ENCODE measurements around the gene INPP4A. TPM values are rescaled to one million over a fixed set of nuclear protein-coding genes. Genes with fewer than 3 reads are reported as not detected.

INPP4A gene
- total and polyA plus RNA-seq, 9 of the 15 experiments (the other 6 are each of a cell fraction or from before 2014, with no cell fraction given) = 1.8 to 15.7 (median 8.3) TPM

DNA sequence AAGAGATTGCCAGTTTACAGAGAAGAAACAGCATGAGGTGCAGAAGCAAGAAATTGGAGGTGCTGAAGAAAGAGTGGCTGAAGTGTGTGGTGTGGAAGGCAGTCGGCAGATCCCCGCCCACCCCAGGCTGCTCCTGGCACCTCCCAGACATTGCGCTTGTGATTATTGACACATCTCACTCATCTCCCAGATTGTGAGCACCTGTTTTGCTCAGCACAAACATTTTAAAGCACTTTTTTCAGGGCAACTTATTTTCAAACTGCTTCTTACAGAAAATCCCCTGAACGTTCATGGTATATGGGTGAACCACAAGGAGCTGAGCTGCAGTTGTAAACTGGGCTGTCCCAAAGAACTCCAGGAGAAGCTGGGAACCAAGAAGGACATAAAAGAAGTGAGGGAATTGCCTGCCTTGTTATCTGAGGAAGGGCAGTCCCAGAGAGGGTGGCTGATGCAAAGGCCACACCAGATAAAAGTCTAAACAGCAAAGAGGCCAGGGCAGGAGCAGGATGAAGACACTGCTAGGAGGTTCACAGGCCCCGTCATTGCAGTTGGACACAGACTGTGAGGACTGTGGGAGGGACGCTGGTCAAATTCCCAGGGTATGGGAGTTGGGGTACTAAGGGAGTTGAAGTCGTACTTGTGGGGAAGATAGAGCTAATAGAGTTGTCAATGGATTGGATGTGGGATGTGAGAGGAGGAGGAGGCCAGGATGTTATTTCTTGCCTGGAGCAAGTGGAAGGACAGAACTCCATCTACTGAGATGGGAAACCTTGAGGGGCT, 65.1 kb downstream of the INPP4A start:
- peaks cover 54 to 67% of the 10 kb centered on the region in 2 experiments for H3K4me1 ChIP-seq (replicated peaks in 1 of 2; ENCODE audit: control insufficient read depth in 2 of 2, insufficient read depth in 2 of 2, low read length in 2 of 2)
- H3K4me3 ChIP-seq = no peak overlapping the region
- ChIA-PET CTCF (ENCODE audit: low intra/inter-chr PET ratio) (no interaction called here), POLR2A (interaction anchor here (1.0 to 1.4 kb wide), 2 partner anchors 21 to 45 kb away, joined by 3 to 4 read pairs; no protein-coding TSS in a partner anchor)
- H3K36me3 ChIP-seq (ENCODE audit: control insufficient read depth, insufficient read depth, low read length) = peaks cover 5% of the 10 kb centered on the region; the same call in 2 of the 3 replicates
- peak overlapping the region; percentile 45 to 73; a peak in 2 of 4 replicates for H3K9ac ChIP-seq (ENCODE audit: insufficient read depth in 1 of 2, low read depth in 2 of 2, low read length in 2 of 2)
- peak overlapping the region; percentile 56 for H2AFZ ChIP-seq (ENCODE audit: low read depth, low read length)
- peaks cover 27% of the 10 kb centered on the region; the same call in 2 of the 3 replicates for H3K79me2 ChIP-seq (ENCODE audit: control insufficient read depth, insufficient read depth, low read length)
- peaks cover 6% of the 10 kb centered on the region for H3K9me1 ChIP-seq (ENCODE audit: control insufficient read depth, insufficient read depth, low read length)
- H4K20me1 ChIP-seq (replicated peaks; ENCODE audit: control insufficient read depth, insufficient read depth, low read length) = no peaks in the 10 kb centered on the region
- FAIRE-seq (peak; percentile 84), DNase-seq (ENCODE audit: extremely low read depth in 1 of 4, low spot score in 3 of 4) (peak; percentile 36 to 68 (median 46)), ATAC-seq (peak; percentile 67)
- peak overlapping the region; percentile 93 for H3K27ac ChIP-seq (ENCODE audit: extremely low read depth, low read depth, low read length)
- H3K4me2 ChIP-seq (ENCODE audit: insufficient read depth, low read length) = peak overlapping the region; percentile 78
- 17% methylated on average over 6 of the region's 7 CpGs for WGBS (ENCODE audit: insufficient coverage, low coverage, missing lambda C conversion rate)
- intact Hi-C loops (cut with micrococcal nuclease) (loop anchor here (5.0 kb wide), 1 partner anchor 62 kb away; no protein-coding TSS in a partner anchor), in situ Hi-C loops (cut with MboI) (no loop called here)
- BruUV-seq (replicated peaks) = no TSS peak
- H3K27me3 ChIP-seq (ENCODE audit: control insufficient read depth in 2 of 2, insufficient read depth in 2 of 2, low read length in 2 of 2) = no peaks in the 10 kb centered on the region
- H3K9me3 ChIP-seq (replicated peaks; ENCODE audit: control insufficient read depth, insufficient read depth, low read depth, low read length) = no peaks in the 10 kb centered on the region
- TF ChIP-seq ATF7 (IDR thresholded peaks at IDR 0.05) (0 out of 2 replicates have a peak, but pooled peaks have one; percentile 11), GABPB2 (CRISPR knock-in tag; conservative IDR thresholded peaks at IDR 0.05) (no peak), CXXC5 (CRISPR knock-in tag; IDR thresholded peaks at IDR 0.05) (peak; percentile 60), ARID1B (IDR thresholded peaks at IDR 0.05) (peak; percentile 73), ZNF766 (CRISPR knock-in tag; conservative IDR thresholded peaks at IDR 0.05) (0 out of 2 replicates have a peak, but pooled peaks have one; percentile 32), CEBPB (tag; IDR thresholded peaks at IDR 0.05) (no peak), GATAD2B (IDR thresholded peaks at IDR 0.05; ENCODE audit: borderline replicate concordance) (no peak), CBFA2T3 (IDR thresholded peaks at IDR 0.05) (peak; percentile 72), MTA3 (IDR thresholded peaks at IDR 0.05; ENCODE audit: borderline replicate concordance) (0 out of 2 replicates have a peak, but pooled peaks have one; percentile 19), ARHGAP35 (IDR thresholded peaks at IDR 0.05; ENCODE audit: partially characterized antibody) (no peak), SMARCA4 (IDR thresholded peaks at IDR 0.05) (peak; percentile 39; the same call in 1 of the 2 replicates), TRIM28 (IDR thresholded peaks at IDR 0.05) (no peak), HDAC6 (IDR thresholded peaks at IDR 0.05; ENCODE audit: low read depth, low read length) (no peak)
- TF ChIP-seq, protein P1, sequence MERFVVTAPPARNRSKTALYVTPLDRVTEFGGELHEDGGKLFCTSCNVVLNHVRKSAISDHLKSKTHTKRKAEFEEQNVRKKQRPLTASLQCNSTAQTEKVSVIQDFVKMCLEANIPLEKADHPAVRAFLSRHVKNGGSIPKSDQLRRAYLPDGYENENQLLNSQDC (CRISPR knock-in tag; IDR thresholded peaks at IDR 0.05) = no peak
- TF ChIP-seq, protein P2, sequence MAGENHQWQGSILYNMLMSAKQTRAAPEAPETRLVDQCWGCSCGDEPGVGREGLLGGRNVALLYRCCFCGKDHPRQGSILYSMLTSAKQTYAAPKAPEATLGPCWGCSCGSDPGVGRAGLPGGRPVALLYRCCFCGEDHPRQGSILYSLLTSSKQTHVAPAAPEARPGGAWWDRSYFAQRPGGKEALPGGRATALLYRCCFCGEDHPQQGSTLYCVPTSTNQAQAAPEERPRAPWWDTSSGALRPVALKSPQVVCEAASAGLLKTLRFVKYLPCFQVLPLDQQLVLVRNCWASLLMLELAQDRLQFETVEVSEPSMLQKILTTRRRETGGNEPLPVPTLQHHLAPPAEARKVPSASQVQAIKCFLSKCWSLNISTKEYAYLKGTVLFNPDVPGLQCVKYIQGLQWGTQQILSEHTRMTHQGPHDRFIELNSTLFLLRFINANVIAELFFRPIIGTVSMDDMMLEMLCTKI (IDR thresholded peaks at IDR 0.05; ENCODE audit: partially characterized antibody) = no peak
